HepG2 (cell line): ENCODE results near the gene SHISA5. TPM values are rescaled to one million over a fixed set of nuclear protein-coding genes. Genes with fewer than 3 reads are reported as not detected.

Source experiments
- ATAC-seq: fragments of 200-7000 bp; cut with Tn5 transposase; 3 replicates; pipeline ENCODE4 v1.9.1; 2020; ENCODE audit warnings: mild to moderate bottlenecking, moderate library complexity
- BruUV-seq: library from RNA; stranded (reverse); fragments of 400-500 nt; replicated peaks from 2 replicates; lab custom pipeline; 2021; lab: Mats Ljungman, UMichigan
- CTCF ChIA-PET: fragments of 300-600 bp; formaldehyde crosslinking; extraction: SDS; loops from one replicate; lab custom pipeline; 2021; ENCODE audit warnings: low total read pairs, inconsistent platforms, low intra/inter-chr PET ratio; lab: Yijun Ruan, JAX
- POLR2A ChIA-PET: fragments of 350-600 bp; sonication (Branson Sonifier 250); formaldehyde crosslinking; loops from one replicate; lab custom pipeline; 2020; ENCODE audit warnings: antibody characterized with exemption, inconsistent platforms; lab: Yijun Ruan, JAX
- DNase-seq: peaks from one replicate; pipeline ENCODE4 v3.0.0-alpha.2; 2015; ENCODE audit warnings: low spot score
- FAIRE-seq: peaks from 3 replicates; lab custom pipeline; 2011; peaks lifted over from hg19 to GRCh38; lab: Jason Lieb, UNC
- H2AFZ ChIP-seq: one replicate; pipeline ENCODE4 v1.6.1; 2011; ENCODE audit warnings: low read length, inconsistent platforms
- H3K27ac ChIP-seq: fragments of 300-600 bp; 3 replicates; pipeline ENCODE4 v1.8.0; 2011; ENCODE audit warnings: mixed run types, mild to moderate bottlenecking, mixed read lengths, low read length, inconsistent platforms; ENCODE audit not compliant: insufficient read depth; ENCODE audit errors: extremely low read length
- H3K27me3 ChIP-seq, 2 experiments: fragments of 200-600 bp in 1 of 2; 2 replicates in 1 of 2; 3 replicates in 1 of 2; pipeline versions ENCODE4 v1.6.0 to v1.8.0; 2011; ENCODE audit warnings: low read length in 2 of 2, mild to moderate bottlenecking in 2 of 2, moderate library complexity in 2 of 2, inconsistent platforms in 1 of 2; ENCODE audit not compliant: insufficient read depth in 2 of 2, control insufficient read depth in 1 of 2
- H3K36me3 ChIP-seq, 2 experiments: fragments of 200-600 bp in 1 of 2; replicated peaks in 1 of 2; 2 replicates in 1 of 2; 3 replicates in 1 of 2; pipeline versions ENCODE4 v1.5.1 to v1.8.0; 2011; ENCODE audit warnings: low read length in 2 of 2, inconsistent platforms in 1 of 2; ENCODE audit not compliant: insufficient read depth in 2 of 2, control insufficient read depth in 1 of 2
- H3K4me1 ChIP-seq: 2 replicates; pipeline ENCODE4 v1.5.1; 2012; ENCODE audit warnings: low read length, inconsistent platforms; ENCODE audit not compliant: insufficient read depth
- H3K4me2 ChIP-seq: 2 replicates; pipeline ENCODE4 v1.6.0; 2011; ENCODE audit warnings: low read depth, low read length, inconsistent platforms
- H3K4me3 ChIP-seq, 3 experiments: fragments of 200-600 bp in 1 of 3; sonication (generic), shearing (Covaris generic) in 1 of 3; replicated peaks in 1 of 3; 2 replicates each; pipeline ENCODE4 v1.5.1; 2011 to 2016; ENCODE audit warnings: low read length in 3 of 3, inconsistent platforms in 2 of 3, low read depth in 2 of 3, mild to moderate bottlenecking in 2 of 3, control low read depth in 1 of 3, mixed read lengths in 1 of 3; ENCODE audit not compliant: insufficient read depth in 1 of 3
- H3K79me2 ChIP-seq: one replicate; pipeline ENCODE4 v1.6.1; 2011; ENCODE audit warnings: low read length, inconsistent platforms; ENCODE audit not compliant: insufficient read depth
- H3K9ac ChIP-seq: 2 replicates; pipeline ENCODE4 v1.6.0; 2011; ENCODE audit warnings: mild to moderate bottlenecking, low read depth, low read length, inconsistent platforms; ENCODE audit not compliant: insufficient read depth
- H3K9me3 ChIP-seq: 2 replicates; pipeline ENCODE4 v1.5.1; 2012; ENCODE audit warnings: mild to moderate bottlenecking, low read length
- H4K20me1 ChIP-seq: 2 replicates; pipeline ENCODE4 v1.6.0; 2011; ENCODE audit warnings: inconsistent platforms, mild to moderate bottlenecking, low read length, moderate library complexity; ENCODE audit not compliant: insufficient read depth
- BORCS8-MEF2B ChIP-seq: sonication (generic); formaldehyde crosslinking; IDR thresholded peaks from 2 replicates; pipeline ENCODE4 v1.8.0; 2022; ENCODE audit warnings: mild to moderate bottlenecking, missing genetic modification reagents
- GRHL1 ChIP-seq: sonication (generic); formaldehyde crosslinking; conservative IDR thresholded peaks from 2 replicates; pipeline ENCODE4 v1.8.0; 2022; ENCODE audit warnings: missing genetic modification reagents
- HIC2 ChIP-seq: sonication (generic); formaldehyde crosslinking; IDR thresholded peaks from 2 replicates; pipeline ENCODE4 v1.9.0; 2022; ENCODE audit warnings: low read depth, missing genetic modification reagents
- KAT8 ChIP-seq: IDR thresholded peaks from 2 replicates; pipeline ENCODE4 v1.6.1; 2016; ENCODE audit warnings: missing genetic modification reagents, missing compliant biosample characterization
- TAF1 ChIP-seq: sonication (generic); formaldehyde crosslinking; IDR thresholded peaks from 2 replicates; pipeline ENCODE4 v1.4.0; 2020; ENCODE audit warnings: missing genetic modification reagents
- ZNF431 ChIP-seq: sonication (generic); formaldehyde crosslinking; IDR thresholded peaks from 2 replicates; pipeline ENCODE4 v1.9.0; 2022; ENCODE audit warnings: missing genetic modification reagents, low read depth, mild to moderate bottlenecking, borderline replicate concordance
- ZNF577 ChIP-seq: sonication (generic); formaldehyde crosslinking; IDR thresholded peaks from 2 replicates; pipeline ENCODE4 v1.4.0; 2020; ENCODE audit warnings: mild to moderate bottlenecking, low read depth, missing genetic modification reagents, borderline replicate concordance
- ZSCAN25 ChIP-seq: sonication (generic); formaldehyde crosslinking; IDR thresholded peaks from 2 replicates; pipeline ENCODE4 v1.8.0; 2022; ENCODE audit warnings: mild to moderate bottlenecking, missing genetic modification reagents
- WGBS: methylation state at CpG from one replicate; pipeline ENCODE4 v1.1.6; 2017; ENCODE audit warnings: low lambda C conversion rate; 5-methylcytosine and 5-hydroxymethylcytosine counted together
- in situ Hi-C: cut with HindIII; loops from 2 replicates; pipeline ENCODE4 v1.10.0; 2017; ENCODE audit warnings: low pct_unique_long_range_greater_than_20kb; ENCODE audit not compliant: extremely low pct_ligation_motif_present
- intact Hi-C: fragments of 100-400 bp; cut with micrococcal nuclease; formaldehyde crosslinking; loops from one replicate; pipeline ENCODE4 v1.10.0; 2022; ENCODE audit not compliant: unreplicated experiment
- polyA plus RNA-seq, 8 experiments: library from polyadenylated mRNA; depleted of rRNA in 3 of 8; stranded (reverse) in 7 of 8; unstranded in 1 of 8; fragments of >200 nt; fragmentation: Illumina TruSeq in 4 of 8; extraction: Trizol in 4 of 8; gene quantifications; 2 replicates each; pipeline versions ENCODE4 v1.2.1 to v1.2.3, GENCODE V29; 2011 to 2016; ENCODE audit warnings: low read depth in 4 of 8, missing spikeins in 1 of 8, mixed read lengths in 1 of 8; ENCODE audit not compliant: insufficient read depth in 1 of 8
- total RNA-seq, 5 experiments: library from RNA; depleted of rRNA; stranded (reverse); fragments of >200 nt; fragmentation: Illumina TruSeq; extraction: Trizol; gene quantifications; 2 replicates each; pipeline ENCODE4 v1.2.3, GENCODE V29; 2016; ENCODE audit warnings: low read depth in 1 of 5
- TF ChIP-seq, protein P1 (sequence below): sonication (generic); IDR thresholded peaks from 2 replicates; pipeline ENCODE4 v1.6.1; 2016; ENCODE audit warnings: low read depth, borderline replicate concordance
- TF ChIP-seq, protein P2 (sequence below): sonication (generic); formaldehyde crosslinking; IDR thresholded peaks from 2 replicates; pipeline ENCODE4 v1.4.0; 2020; ENCODE audit warnings: missing genetic modification reagents
- TF ChIP-seq, protein P3 (sequence below): sonication (generic); formaldehyde crosslinking; IDR thresholded peaks from 2 replicates; pipeline ENCODE4 v1.4.0; 2020; ENCODE audit warnings: missing genetic modification reagents, mild to moderate bottlenecking, borderline replicate concordance

Gene SHISA5
- total and polyA plus RNA-seq, 2 of the 13 experiments (the other 11 are each of a cell fraction or from before 2014, with no cell fraction given), result 75.8 to 91.4 TPM

- Histone ChIP-seq H3K4me1 (no peaks in the 10 kb centered on the region), H3K4me2 (no peak overlapping the region), H2AFZ (no peak overlapping the region), H3K36me3 (peaks cover 34 to 82% of the 10 kb centered on the region in 2 experiments), H3K9me3 (no peaks in the 10 kb centered on the region)
- CTCF ChIA-PET, result no interaction called here
- DNase-seq, result no peak
- no peak; the same call in 2 of the 3 replicates for ATAC-seq
- in situ Hi-C loops, result no loop called here
- BruUV-seq, result no TSS peak
- no peak for TF ChIP-seq TAF1 (CRISPR knock-in tag)
- TF ChIP-seq, protein P1, sequence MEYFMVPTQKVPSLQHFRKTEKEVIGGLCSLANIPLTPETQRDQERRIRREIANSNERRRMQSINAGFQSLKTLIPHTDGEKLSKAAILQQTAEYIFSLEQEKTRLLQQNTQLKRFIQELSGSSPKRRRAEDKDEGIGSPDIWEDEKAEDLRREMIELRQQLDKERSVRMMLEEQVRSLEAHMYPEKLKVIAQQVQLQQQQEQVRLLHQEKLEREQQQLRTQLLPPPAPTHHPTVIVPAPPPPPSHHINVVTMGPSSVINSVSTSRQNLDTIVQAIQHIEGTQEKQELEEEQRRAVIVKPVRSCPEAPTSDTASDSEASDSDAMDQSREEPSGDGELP, result no peak
- TF ChIP-seq ZNF431 (CRISPR knock-in tag), result no peak
- no peak for TF ChIP-seq ZSCAN25
- TF ChIP-seq, protein P2, sequence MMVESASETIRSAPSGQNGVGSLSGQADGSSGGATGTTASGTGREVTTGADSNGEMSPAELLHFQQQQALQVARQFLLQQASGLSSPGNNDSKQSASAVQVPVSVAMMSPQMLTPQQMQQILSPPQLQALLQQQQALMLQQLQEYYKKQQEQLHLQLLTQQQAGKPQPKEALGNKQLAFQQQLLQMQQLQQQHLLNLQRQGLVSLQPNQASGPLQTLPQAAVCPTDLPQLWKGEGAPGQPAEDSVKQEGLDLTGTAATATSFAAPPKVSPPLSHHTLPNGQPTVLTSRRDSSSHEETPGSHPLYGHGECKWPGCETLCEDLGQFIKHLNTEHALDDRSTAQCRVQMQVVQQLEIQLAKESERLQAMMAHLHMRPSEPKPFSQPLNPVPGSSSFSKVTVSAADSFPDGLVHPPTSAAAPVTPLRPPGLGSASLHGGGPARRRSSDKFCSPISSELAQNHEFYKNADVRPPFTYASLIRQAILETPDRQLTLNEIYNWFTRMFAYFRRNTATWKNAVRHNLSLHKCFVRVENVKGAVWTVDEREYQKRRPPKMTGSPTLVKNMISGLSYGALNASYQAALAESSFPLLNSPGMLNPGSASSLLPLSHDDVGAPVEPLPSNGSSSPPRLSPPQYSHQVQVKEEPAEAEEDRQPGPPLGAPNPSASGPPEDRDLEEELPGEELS (CRISPR knock-in tag), result no peak
- TF ChIP-seq HIC2 (CRISPR knock-in tag), result no peak
- no peak for TF ChIP-seq BORCS8-MEF2B (CRISPR knock-in tag)
- TF ChIP-seq GRHL1 (CRISPR knock-in tag), result no peak
- no peak for TF ChIP-seq ZNF577 (CRISPR knock-in tag)
- TF ChIP-seq KAT8 (CRISPR knock-in tag), result no peak
- TF ChIP-seq, protein P3, sequence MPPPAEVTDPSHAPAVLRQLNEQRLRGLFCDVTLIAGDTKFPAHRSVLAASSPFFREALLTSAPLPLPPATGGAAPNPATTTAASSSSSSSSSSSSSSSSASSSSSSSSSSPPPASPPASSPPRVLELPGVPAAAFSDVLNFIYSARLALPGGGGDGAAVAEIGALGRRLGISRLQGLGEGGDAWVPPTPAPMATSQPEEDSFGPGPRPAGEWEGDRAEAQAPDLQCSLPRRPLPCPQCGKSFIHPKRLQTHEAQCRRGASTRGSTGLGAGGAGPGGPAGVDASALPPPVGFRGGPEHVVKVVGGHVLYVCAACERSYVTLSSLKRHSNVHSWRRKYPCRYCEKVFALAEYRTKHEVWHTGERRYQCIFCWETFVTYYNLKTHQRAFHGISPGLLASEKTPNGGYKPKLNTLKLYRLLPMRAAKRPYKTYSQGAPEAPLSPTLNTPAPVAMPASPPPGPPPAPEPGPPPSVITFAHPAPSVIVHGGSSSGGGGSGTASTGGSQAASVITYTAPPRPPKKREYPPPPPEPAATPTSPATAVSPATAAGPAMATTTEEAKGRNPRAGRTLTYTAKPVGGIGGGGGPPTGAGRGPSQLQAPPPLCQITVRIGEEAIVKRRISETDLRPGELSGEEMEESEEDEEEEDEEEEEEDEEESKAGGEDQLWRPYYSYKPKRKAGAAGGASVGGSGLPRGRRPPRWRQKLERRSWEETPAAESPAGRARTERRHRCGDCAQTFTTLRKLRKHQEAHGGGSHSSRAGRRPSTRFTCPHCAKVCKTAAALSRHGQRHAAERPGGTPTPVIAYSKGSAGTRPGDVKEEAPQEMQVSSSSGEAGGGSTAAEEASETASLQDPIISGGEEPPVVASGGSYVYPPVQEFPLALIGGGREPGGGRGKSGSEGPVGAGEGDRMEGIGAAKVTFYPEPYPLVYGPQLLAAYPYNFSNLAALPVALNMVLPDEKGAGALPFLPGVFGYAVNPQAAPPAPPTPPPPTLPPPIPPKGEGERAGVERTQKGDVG (CRISPR knock-in tag), result no peak
- TF ChIP-seq, all 625 proteins: peak for 0
- no peaks in the 10 kb centered on the region for H3K27me3 ChIP-seq
- H3K79me2 ChIP-seq, result no peaks in the 10 kb centered on the region
- POLR2A ChIA-PET, result no interaction called here
- FAIRE-seq, result no peak
- no peak overlapping the region for H3K9ac ChIP-seq
- WGBS, result 92% methylated on average over 4 of the region's 5 CpGs
- H3K4me3 ChIP-seq, result no peak overlapping the region
- no peak overlapping the region for H3K27ac ChIP-seq
- intact Hi-C loops, result no loop called here
- H4K20me1 ChIP-seq, result no peaks in the 10 kb centered on the region
Measured at GRCh38 chr3:48536785-48537184, 32.8 kb upstream of the SHISA5 start.
